Measurements from ENCODE around the gene GNAS. TPM values are rescaled to one million over a fixed set of nuclear protein-coding genes. Genes with fewer than 3 reads are reported as not detected.

The GNAS gene
- total and polyA plus RNA-seq, 9 of the 15 experiments (the other 6 are each of a cell fraction or from before 2014, with no cell fraction given), result 128 to 648 (median 266) TPM

DNA sequence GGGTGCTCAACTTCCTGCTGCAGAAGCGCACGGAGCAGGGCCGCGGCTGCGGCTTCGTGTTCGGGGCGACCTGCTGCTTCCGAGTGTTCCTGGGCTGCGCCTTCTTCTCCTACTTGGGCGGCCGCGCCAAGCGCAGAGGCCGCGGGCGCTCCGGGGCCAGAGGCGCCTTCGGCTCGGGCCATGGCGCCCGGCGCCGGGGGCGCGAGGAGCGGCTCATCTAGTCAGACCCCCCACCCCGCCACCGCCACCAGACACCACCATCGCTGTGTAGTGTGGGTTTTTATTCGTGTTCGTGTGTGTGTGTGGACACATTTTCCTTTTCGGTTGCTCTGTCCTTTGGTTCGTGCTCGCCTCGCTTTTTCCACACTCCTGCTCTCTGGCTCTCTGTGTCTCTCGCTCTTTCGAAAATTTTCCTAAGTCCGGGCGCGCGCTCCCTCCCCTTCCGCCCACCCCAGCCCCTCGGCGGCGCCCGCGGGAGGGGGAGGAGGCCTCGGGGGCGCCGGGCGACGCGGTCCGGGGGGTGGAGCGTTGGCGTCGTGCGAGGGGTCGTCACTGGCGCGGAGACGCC lies 38.1 kb downstream of the GNAS start (continued):
- TF ChIP-seq MAZ (CRISPR knock-in tag; conservative IDR thresholded peaks at IDR 0.05 in 1 of 2, IDR thresholded peaks at IDR 0.05 in 1 of 2), result peak in 1 of 2 experiments; percentile 58; a peak in 1 of 4 replicates
- peak; percentile 69 for TF ChIP-seq POLR2G (IDR thresholded peaks at IDR 0.05; ENCODE audit: low read depth, low read length)
- no peak for TF ChIP-seq ZEB2 (IDR thresholded peaks at IDR 0.05)
- TF ChIP-seq, protein P1, sequence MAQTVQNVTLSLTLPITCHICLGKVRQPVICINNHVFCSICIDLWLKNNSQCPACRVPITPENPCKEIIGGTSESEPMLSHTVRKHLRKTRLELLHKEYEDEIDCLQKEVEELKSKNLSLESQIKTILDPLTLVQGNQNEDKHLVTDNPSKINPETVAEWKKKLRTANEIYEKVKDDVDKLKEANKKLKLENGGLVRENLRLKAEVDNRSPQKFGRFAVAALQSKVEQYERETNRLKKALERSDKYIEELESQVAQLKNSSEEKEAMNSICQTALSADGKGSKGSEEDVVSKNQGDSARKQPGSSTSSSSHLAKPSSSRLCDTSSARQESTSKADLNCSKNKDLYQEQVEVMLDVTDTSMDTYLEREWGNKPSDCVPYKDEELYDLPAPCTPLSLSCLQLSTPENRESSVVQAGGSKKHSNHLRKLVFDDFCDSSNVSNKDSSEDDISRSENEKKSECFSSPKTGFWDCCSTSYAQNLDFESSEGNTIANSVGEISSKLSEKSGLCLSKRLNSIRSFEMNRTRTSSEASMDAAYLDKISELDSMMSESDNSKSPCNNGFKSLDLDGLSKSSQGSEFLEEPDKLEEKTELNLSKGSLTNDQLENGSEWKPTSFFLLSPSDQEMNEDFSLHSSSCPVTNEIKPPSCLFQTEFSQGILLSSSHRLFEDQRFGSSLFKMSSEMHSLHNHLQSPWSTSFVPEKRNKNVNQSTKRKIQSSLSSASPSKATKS (CRISPR knock-in tag; IDR thresholded peaks at IDR 0.05), result no peak
- no peak for TF ChIP-seq FOS (IDR thresholded peaks at IDR 0.05; ENCODE audit: extremely low read depth, insufficient read length)
- TF ChIP-seq PHB (CRISPR knock-in tag; IDR thresholded peaks at IDR 0.05), result no peak
- peak; percentile 47 for TF ChIP-seq PRPF4 (IDR thresholded peaks at IDR 0.05; ENCODE audit: insufficient read depth, low read depth, low read length, poor library complexity, severe bottlenecking)
- no peak for TF ChIP-seq KLF16 (IDR thresholded peaks at IDR 0.05)
- TF ChIP-seq L3MBTL2 (IDR thresholded peaks at IDR 0.05), result peak; percentile 85
- no peak for TF ChIP-seq CBX1 (IDR thresholded peaks at IDR 0.05; ENCODE audit: low read depth)
- no peak for TF ChIP-seq ZNF717 (CRISPR knock-in tag; IDR thresholded peaks at IDR 0.05)
- no peak for TF ChIP-seq ZNF830 (CRISPR knock-in tag; IDR thresholded peaks at IDR 0.05)
- TF ChIP-seq, protein P2, sequence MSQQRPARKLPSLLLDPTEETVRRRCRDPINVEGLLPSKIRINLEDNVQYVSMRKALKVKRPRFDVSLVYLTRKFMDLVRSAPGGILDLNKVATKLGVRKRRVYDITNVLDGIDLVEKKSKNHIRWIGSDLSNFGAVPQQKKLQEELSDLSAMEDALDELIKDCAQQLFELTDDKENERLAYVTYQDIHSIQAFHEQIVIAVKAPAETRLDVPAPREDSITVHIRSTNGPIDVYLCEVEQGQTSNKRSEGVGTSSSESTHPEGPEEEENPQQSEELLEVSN (IDR thresholded peaks at IDR 0.05; ENCODE audit: borderline replicate concordance in 1 of 2, extremely low read depth in 1 of 2, insufficient read depth in 1 of 2, insufficient read length in 1 of 2, low read depth in 1 of 2, low read length in 1 of 2, poor library complexity in 1 of 2, severe bottlenecking in 1 of 2), result peak in 1 of 2 experiments; percentile 65
- TF ChIP-seq ZFX (CRISPR knock-in tag; IDR thresholded peaks at IDR 0.05), result peak; percentile 50
- TF ChIP-seq, protein P3, sequence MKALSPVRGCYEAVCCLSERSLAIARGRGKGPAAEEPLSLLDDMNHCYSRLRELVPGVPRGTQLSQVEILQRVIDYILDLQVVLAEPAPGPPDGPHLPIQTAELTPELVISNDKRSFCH (CRISPR knock-in tag; IDR thresholded peaks at IDR 0.05), result no peak
- TF ChIP-seq, protein P3 (tag; IDR thresholded peaks at IDR 0.05), result no peak
